ENCODE measurements around the gene CDC42BPA. TPM values are rescaled to one million over a fixed set of nuclear protein-coding genes. Genes with fewer than 3 reads are reported as not detected.

Gene CDC42BPA
- total RNA-seq, 2 donors from 2014 or later: 26.4 to 36.6 TPM

DNA sequence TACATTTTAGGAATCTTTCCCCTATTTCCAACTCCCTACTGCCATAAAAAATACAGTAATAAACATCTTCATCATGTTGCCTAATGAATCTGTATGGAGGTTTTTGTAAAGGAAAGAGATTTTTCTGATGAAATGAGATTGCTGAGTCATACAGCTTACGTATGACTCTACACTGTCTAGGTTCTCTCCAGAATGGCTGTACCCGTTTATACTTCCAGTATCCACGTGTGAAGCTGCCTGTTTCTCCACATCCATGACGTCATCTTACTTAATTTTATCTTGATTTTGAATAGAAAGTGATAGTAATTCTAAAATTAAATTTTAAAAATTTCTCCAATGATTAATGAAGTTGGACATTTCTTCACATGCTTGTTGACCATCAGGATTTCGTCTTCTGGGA, 274.5 kb downstream of the CDC42BPA start:
- no peaks in the 10 kb centered on the region for H3K4me1 ChIP-seq
- H3K9me3 ChIP-seq: no peaks in the 10 kb centered on the region
- intact Hi-C loops (cut with DNase I): no loop called here
- DNase-seq: no peak
- no peak overlapping the region for H3K27ac ChIP-seq
- TF ChIP-seq, protein P1, sequence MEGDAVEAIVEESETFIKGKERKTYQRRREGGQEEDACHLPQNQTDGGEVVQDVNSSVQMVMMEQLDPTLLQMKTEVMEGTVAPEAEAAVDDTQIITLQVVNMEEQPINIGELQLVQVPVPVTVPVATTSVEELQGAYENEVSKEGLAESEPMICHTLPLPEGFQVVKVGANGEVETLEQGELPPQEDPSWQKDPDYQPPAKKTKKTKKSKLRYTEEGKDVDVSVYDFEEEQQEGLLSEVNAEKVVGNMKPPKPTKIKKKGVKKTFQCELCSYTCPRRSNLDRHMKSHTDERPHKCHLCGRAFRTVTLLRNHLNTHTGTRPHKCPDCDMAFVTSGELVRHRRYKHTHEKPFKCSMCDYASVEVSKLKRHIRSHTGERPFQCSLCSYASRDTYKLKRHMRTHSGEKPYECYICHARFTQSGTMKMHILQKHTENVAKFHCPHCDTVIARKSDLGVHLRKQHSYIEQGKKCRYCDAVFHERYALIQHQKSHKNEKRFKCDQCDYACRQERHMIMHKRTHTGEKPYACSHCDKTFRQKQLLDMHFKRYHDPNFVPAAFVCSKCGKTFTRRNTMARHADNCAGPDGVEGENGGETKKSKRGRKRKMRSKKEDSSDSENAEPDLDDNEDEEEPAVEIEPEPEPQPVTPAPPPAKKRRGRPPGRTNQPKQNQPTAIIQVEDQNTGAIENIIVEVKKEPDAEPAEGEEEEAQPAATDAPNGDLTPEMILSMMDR (IDR thresholded peaks at IDR 0.05): no peak
- H3K4me3 ChIP-seq: no peak overlapping the region
- no peaks in the 10 kb centered on the region for H3K27me3 ChIP-seq
- no peak overlapping the region for H3K9ac ChIP-seq (ENCODE audit: low read depth in 2 of 2, low read length in 2 of 2)
- no peaks in the 10 kb centered on the region for H3K36me3 ChIP-seq

DNA sequence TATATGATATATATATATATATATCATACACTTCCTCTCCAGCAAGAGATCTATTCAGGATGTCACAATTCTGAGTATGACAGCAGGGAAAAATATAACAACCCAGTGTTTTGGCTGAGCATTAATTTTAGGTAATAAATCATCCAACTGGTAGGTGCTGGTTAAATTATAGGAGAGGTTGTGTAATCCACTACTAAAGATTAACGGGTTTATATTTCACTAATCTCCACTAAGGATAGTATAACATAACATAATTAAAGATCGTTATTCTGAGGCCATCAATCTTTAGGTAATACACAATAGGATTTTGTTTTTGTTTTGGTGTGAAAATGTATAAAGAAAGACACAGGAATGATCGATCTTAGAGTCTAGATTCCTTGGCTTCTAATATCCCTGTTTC, 276.0 kb downstream of the CDC42BPA start:
- Histone ChIP-seq H3K9ac (ENCODE audit: low read depth in 2 of 2, low read length in 2 of 2) (no peak overlapping the region), H3K4me3 (no peak overlapping the region), H3K27ac (no peak overlapping the region), H3K9me3 (no peaks in the 10 kb centered on the region), H3K4me1 (no peaks in the 10 kb centered on the region), H3K36me3 (no peaks in the 10 kb centered on the region), H3K27me3 (no peaks in the 10 kb centered on the region)
- DNase-seq: no peak
- intact Hi-C loops (cut with DNase I): no loop called here
- TF ChIP-seq, protein P1 (IDR thresholded peaks at IDR 0.05): no peak

DNA sequence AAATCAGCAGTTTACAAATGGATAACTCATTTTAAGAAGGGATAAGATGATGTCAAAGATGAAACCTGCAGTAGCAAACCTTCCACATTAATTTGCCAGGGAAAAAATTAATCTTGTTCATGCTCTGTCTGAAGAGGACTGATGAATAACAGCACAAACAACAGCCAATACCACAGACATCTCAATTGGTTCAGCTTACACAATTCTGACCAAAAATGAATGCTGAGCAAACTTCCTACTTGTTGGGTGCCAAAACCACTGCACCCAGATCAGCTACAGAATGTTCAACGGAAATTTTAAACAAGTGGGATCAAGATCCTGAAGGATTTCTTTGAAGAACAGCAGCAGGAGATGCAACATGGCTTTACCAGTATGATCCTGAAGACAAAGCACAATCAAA, 279.9 kb downstream of the CDC42BPA start:
- Histone ChIP-seq H3K4me3 (no peak overlapping the region), H3K27me3 (no peaks in the 10 kb centered on the region), H3K36me3 (no peaks in the 10 kb centered on the region), H3K9ac (ENCODE audit: low read depth in 2 of 2, low read length in 2 of 2) (no peak overlapping the region), H3K9me3 (no peaks in the 10 kb centered on the region), H3K4me1 (no peaks in the 10 kb centered on the region), H3K27ac (no peak overlapping the region)
- TF ChIP-seq, protein P1 (IDR thresholded peaks at IDR 0.05): no peak
- intact Hi-C loops (cut with DNase I): no loop called here
- no peak for DNase-seq

DNA sequence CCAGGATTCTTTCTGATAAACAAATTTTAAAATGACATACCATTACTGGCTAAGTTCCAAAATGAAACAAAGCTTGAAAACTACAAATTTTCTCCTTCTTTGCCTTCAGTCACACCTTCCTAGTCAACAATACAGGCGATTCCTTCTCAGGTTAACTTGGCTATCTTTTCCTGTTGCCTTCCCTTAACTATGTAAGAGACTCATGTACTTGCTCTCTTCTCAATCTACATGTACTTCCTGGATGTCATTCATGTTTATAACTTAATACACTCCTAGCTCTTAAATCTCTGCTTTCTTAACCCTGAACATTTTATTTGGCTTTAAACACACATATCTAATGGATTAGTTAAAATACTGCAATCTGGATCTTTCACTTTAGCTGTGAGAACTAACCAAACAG, 281.2 kb downstream of the CDC42BPA start:
- Histone ChIP-seq H3K36me3 (no peaks in the 10 kb centered on the region), H3K4me3 (no peak overlapping the region), H3K9ac (ENCODE audit: low read depth in 2 of 2, low read length in 2 of 2) (no peak overlapping the region), H3K4me1 (no peaks in the 10 kb centered on the region), H3K27me3 (no peaks in the 10 kb centered on the region), H3K9me3 (no peaks in the 10 kb centered on the region), H3K27ac (no peak overlapping the region)
- TF ChIP-seq, protein P1 (IDR thresholded peaks at IDR 0.05): no peak
- intact Hi-C loops (cut with DNase I): no loop called here
- no peak for DNase-seq

DNA sequence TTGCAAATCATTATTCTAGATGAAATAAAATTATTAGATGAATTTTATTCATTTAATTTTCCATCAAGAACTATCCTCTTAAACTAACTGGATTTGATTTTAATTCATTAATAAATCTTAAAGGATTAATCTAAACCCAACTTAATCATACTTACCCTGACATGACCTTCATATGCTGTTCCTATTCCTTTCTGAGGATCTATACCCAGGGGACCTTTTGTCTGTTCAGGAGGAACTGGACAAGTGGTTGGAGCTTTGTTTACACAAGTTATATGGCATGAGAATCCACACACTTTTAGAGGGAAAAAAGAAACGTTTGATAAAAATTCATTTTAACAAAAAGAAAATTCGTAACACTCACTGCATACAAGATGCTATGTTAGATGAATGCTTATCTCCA, 283.0 kb downstream of the CDC42BPA start:
- TF ChIP-seq, protein P1 (IDR thresholded peaks at IDR 0.05): no peak
- H3K36me3 ChIP-seq: no peaks in the 10 kb centered on the region
- H3K27ac ChIP-seq: no peak overlapping the region
- no peak for DNase-seq
- no peak overlapping the region for H3K4me3 ChIP-seq
- H3K27me3 ChIP-seq: no peaks in the 10 kb centered on the region
- H3K4me1 ChIP-seq: no peaks in the 10 kb centered on the region
- no peak overlapping the region for H3K9ac ChIP-seq (ENCODE audit: low read depth in 2 of 2, low read length in 2 of 2)
- intact Hi-C loops (cut with DNase I): no loop called here
- no peaks in the 10 kb centered on the region for H3K9me3 ChIP-seq

DNA sequence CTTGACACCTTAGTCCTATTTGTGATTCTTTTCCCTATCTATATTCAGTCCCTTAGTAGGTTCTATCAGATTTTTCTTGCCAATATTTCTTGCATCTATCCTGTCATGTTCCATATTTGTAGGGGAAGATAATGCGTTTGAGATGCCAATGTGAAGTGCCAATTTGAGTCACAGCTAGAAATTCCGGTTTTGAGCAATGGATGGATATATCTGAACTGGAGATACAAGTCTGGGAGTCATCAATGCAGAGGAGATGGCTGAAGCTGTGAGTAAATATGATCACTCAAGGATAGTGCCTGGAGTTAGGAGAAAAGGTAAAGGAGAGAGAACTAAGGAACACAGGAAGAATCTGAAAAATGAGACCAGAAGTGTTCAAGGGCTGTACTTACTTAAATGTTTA, 284.4 kb downstream of the CDC42BPA start:
- Histone ChIP-seq H3K27ac (no peak overlapping the region), H3K36me3 (no peaks in the 10 kb centered on the region), H3K9ac (ENCODE audit: low read depth in 2 of 2, low read length in 2 of 2) (no peak overlapping the region), H3K9me3 (no peaks in the 10 kb centered on the region), H3K27me3 (no peaks in the 10 kb centered on the region), H3K4me1 (no peaks in the 10 kb centered on the region), H3K4me3 (no peak overlapping the region)
- DNase-seq: no peak
- TF ChIP-seq, protein P1 (IDR thresholded peaks at IDR 0.05): no peak
- intact Hi-C loops (cut with DNase I): no loop called here

Measured in colonic mucosa (tissue), 4 donors.